Fibroblast of villous mesenchyme (primary cell): ENCODE results near the gene NFASC. TPM values are rescaled to one million over a fixed set of nuclear protein-coding genes. Genes with fewer than 3 reads are reported as not detected.

Experiments used
- DNase-seq: peaks from one replicate; pipeline ENCODE4 v3.0.0-alpha.2; 2010; ENCODE audit warnings: low read depth
- H3K4me3 ChIP-seq: 2 replicates; pipeline ENCODE4 v1.5.1; 2011; ENCODE audit warnings: low read depth, mild to moderate bottlenecking, low read length
- total RNA-seq: library from RNA; depleted of rRNA; stranded (reverse); fragments of >200 nt; gene quantifications from 2 replicates; pipeline ENCODE4 v1.2.3, GENCODE V29; 2012
- TF ChIP-seq, protein P1 (sequence below): IDR thresholded peaks from 2 replicates; pipeline ENCODE4 v1.5.1; 2012; ENCODE audit warnings: low read depth, mild to moderate bottlenecking, low read length; ENCODE audit not compliant: insufficient read depth

NFASC gene
- total RNA-seq, 1 donor = 1.7 TPM

DNA sequence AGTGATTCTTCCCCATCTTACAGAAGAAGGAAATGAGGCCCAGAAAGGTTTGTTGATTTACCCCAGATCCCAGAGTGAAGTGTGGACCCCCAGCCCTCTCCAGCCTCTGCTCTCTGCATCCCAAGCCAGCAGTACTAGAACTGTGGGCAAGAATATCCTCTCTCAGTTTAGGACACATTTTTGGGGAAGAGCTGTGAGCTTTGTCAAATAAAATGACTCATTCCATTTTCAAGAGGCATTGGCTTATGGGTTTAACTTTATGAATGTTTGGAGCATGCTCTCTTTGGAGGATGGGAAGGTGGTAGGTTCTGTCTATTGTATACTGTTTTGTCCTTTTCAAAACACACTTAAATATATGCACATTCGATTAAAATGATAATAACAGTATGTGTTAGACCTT is 101.8 kb downstream of the NFASC start:
- H3K4me3 ChIP-seq = no peak overlapping the region

DNA sequence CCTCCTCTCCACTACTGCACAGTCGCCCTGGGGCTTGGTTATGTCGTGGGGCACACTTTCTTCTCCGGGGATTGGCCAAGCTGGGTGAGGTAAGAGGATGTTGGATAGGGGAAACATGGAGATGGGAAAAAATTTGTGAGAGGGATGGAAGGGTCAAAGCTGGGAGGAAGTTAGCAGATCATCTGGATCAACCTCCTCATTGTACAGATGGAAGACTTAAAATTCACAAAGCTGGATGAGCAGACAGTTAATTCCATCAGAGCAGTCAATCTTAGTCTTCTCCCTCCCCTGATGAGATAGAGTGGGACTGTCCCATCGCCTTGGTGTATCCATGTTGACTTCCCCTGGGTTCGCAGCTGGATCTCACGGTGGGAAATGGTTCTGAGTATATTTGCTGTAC is 102.8 kb downstream of the NFASC start:
- no peak for DNase-seq
- TF ChIP-seq, protein P1, sequence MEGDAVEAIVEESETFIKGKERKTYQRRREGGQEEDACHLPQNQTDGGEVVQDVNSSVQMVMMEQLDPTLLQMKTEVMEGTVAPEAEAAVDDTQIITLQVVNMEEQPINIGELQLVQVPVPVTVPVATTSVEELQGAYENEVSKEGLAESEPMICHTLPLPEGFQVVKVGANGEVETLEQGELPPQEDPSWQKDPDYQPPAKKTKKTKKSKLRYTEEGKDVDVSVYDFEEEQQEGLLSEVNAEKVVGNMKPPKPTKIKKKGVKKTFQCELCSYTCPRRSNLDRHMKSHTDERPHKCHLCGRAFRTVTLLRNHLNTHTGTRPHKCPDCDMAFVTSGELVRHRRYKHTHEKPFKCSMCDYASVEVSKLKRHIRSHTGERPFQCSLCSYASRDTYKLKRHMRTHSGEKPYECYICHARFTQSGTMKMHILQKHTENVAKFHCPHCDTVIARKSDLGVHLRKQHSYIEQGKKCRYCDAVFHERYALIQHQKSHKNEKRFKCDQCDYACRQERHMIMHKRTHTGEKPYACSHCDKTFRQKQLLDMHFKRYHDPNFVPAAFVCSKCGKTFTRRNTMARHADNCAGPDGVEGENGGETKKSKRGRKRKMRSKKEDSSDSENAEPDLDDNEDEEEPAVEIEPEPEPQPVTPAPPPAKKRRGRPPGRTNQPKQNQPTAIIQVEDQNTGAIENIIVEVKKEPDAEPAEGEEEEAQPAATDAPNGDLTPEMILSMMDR = no peak
- no peak overlapping the region for H3K4me3 ChIP-seq

More for the DNA sequence above, 101.8 kb downstream of the NFASC start:
- TF ChIP-seq, protein P1 = no peak
- no peak for DNase-seq

DNA sequence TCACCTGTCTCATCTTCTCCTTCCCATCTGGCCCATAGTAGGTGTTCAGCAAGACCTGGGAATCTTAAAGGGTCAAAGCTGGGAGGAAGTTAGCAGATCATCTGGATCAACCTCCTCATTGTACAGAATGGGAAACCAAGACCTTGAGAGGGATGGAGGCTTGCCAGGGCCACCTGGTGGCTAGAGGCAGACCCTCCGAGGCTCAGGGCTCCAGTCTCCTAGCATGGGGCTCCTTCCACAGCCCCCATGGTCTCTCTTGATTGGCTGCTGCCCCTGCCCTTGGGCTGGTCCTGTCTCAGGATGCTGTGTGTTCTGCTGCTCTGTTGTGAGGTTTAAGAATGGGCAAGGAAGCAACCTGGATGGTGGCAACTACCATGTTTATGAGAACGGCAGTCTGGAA is 103.7 kb downstream of the NFASC start:
- TF ChIP-seq, protein P1 = no peak
- no peak overlapping the region for H3K4me3 ChIP-seq
- no peak for DNase-seq

DNA sequence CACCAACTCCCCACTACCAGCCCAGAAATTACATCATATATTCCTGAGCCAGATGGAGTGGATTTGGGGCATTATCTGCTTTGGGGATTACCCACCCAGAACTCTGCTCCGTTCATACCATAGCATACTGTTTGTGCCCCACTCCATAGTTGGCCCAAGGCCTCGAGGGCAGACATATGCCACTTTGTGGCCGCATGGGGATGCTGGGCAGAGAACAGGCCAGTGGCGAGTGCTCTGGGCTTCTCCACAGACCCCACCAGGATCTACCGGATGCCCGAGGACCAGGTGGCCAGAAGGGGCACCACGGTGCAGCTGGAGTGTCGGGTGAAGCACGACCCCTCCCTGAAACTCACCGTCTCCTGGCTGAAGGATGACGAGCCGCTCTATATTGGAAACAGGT is 104.4 kb downstream of the NFASC start:
- TF ChIP-seq, protein P1 = no peak
- DNase-seq = no peak
- H3K4me3 ChIP-seq = no peak overlapping the region

DNA sequence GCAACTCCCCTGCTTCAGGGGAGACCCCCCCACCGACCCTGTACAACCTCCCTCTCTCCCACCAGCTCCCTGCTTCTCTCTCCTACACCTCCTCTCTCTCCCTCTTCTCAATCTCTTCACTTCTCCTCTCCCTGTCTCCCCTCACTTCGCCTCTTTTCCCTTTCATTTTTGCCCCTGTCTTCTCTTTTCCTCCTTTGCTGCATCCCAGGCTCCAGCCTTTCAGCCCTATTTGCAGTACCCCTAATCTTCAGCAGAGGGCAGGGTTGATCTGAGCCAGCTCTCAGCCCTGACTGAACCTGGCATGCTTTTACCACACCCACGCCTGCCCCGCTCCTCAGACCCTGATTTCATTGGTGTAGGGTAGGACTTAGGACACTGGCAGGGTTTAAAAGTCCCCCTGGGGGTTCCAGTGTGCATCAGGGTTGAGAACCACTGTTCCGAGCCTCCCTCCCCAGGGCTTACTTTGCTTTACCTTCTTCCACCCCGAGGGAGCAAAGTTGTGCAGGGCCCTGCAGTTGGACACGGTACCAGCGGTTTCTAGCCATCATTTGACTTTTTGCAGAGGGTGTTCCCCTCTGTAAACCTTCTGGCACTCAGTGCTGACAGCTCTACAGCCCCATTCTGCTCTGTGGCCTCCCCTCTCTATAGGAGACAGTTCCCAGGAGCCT is 105.0 kb downstream of the NFASC start:
- TF ChIP-seq, protein P1 = peak; percentile 86
- no peak overlapping the region for H3K4me3 ChIP-seq
- DNase-seq = peak; percentile 38

DNA sequence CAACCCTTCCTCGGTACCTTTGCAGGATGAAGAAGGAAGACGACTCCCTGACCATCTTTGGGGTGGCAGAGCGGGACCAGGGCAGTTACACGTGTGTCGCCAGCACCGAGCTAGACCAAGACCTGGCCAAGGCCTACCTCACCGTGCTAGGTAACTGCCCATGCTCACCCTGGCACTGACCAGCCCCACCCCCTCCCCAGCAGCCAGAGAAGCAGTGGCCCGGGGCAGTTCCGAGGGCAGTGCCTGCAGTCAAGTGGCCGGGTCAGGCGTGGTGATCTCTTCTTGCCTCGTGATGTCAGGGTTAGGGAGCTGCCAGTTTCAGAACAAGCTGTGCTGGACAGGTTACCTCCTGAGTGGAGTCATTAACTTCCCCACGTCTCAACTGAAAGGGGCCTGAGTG is 106.0 kb downstream of the NFASC start:
- H3K4me3 ChIP-seq = no peak overlapping the region
- no peak for DNase-seq
- TF ChIP-seq, protein P1 = no peak

DNA sequence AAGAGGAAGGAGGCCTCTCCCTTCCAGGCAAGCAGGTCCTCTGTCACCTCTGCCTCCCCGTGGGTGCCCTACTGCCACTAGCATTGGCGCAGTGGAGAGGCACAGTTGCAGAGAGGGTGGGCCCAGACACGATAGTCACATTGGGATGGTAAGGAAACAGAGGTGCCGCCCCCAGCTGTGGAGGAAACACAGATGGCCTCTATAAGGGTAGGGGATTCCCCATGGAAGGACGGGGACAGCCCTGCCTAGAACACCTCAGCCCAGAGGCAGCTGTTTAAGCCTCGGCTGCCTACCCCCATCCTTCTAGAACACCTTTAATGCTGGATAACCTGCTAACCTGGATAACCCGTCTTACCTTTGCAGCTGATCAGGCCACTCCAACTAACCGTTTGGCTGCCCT is 106.7 kb downstream of the NFASC start:
- DNase-seq = no peak
- no peak overlapping the region for H3K4me3 ChIP-seq
- TF ChIP-seq, protein P1 = no peak
